A549 (cell line): ENCODE data around the gene USP49.

Experiments used
- CEBPB ChIP-seq, 2 experiments: fragments of >200 bp in 1 of 2; sonication (Bioruptor Twin) in 1 of 2; formaldehyde crosslinking in 1 of 2; IDR thresholded peaks; 2 replicates each; pipeline ENCODE4 v1.6.1; 2012 to 2016
- CHD2 ChIP-seq: fragments of 150-350 bp; IDR thresholded peaks from 2 replicates; pipeline ENCODE4 v1.6.1; 2014; ENCODE audit warnings: low read length; ENCODE audit not compliant: partially characterized antibody
- CTCF ChIP-seq: fragments of >200 bp; sonication (Bioruptor Twin); formaldehyde crosslinking; IDR thresholded peaks from 3 replicates; pipeline ENCODE4 v1.5.1; 2016
- KDM5A ChIP-seq: fragments of 200-600 bp; sonication (generic); IDR thresholded peaks from 2 replicates; pipeline ENCODE4 v1.6.1; 2016; ENCODE audit warnings: antibody characterized with exemption, mild to moderate bottlenecking
- PHF8 ChIP-seq: fragments of 200-600 bp; sonication (generic); IDR thresholded peaks from 2 replicates; pipeline ENCODE4 v1.6.1; 2016; ENCODE audit warnings: low read depth, mild to moderate bottlenecking, antibody characterized with exemption, moderate library complexity, borderline replicate concordance
- POLR2A ChIP-seq: IDR thresholded peaks from 2 replicates; pipeline ENCODE4 v1.6.1; 2012; ENCODE audit warnings: mild to moderate bottlenecking, low read length
- SMC3 ChIP-seq: fragments of >200 bp; sonication (Bioruptor Twin); formaldehyde crosslinking; IDR thresholded peaks from 3 replicates; pipeline ENCODE4 v1.6.1; 2018; ENCODE audit warnings: inconsistent platforms
- TF ChIP-seq, protein P1 (sequence below): fragments of 200-600 bp; sonication (generic); IDR thresholded peaks from 2 replicates; pipeline ENCODE4 v1.6.1; 2016; ENCODE audit warnings: antibody characterized with exemption, mild to moderate bottlenecking, moderate library complexity

GRCh38 chr6:41878246-41878645, 16.9 kb downstream of the USP49 start:
- TF ChIP-seq, protein P1, sequence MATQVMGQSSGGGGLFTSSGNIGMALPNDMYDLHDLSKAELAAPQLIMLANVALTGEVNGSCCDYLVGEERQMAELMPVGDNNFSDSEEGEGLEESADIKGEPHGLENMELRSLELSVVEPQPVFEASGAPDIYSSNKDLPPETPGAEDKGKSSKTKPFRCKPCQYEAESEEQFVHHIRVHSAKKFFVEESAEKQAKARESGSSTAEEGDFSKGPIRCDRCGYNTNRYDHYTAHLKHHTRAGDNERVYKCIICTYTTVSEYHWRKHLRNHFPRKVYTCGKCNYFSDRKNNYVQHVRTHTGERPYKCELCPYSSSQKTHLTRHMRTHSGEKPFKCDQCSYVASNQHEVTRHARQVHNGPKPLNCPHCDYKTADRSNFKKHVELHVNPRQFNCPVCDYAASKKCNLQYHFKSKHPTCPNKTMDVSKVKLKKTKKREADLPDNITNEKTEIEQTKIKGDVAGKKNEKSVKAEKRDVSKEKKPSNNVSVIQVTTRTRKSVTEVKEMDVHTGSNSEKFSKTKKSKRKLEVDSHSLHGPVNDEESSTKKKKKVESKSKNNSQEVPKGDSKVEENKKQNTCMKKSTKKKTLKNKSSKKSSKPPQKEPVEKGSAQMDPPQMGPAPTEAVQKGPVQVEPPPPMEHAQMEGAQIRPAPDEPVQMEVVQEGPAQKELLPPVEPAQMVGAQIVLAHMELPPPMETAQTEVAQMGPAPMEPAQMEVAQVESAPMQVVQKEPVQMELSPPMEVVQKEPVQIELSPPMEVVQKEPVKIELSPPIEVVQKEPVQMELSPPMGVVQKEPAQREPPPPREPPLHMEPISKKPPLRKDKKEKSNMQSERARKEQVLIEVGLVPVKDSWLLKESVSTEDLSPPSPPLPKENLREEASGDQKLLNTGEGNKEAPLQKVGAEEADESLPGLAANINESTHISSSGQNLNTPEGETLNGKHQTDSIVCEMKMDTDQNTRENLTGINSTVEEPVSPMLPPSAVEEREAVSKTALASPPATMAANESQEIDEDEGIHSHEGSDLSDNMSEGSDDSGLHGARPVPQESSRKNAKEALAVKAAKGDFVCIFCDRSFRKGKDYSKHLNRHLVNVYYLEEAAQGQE = no peak
- TF ChIP-seq PHF8 (no peak), POLR2A (no peak), CTCF (no peak), CEBPB (IDR thresholded peaks at IDR 0.05) (no peak), CHD2 (no peak), SMC3 (no peak), KDM5A (no peak)
